IMR-90 (cell line): ENCODE results near the gene ACBD7. TPM values are rescaled to one million over a fixed set of nuclear protein-coding genes. Genes with fewer than 3 reads are reported as not detected.

ENCODE experiments used
- ATAC-seq: fragments of 200-7000 bp; cut with Tn5 transposase; 2 replicates; pipeline ENCODE4 v1.9.1; 2020; ENCODE audit warnings: low read depth, mild to moderate bottlenecking, moderate library complexity
- BruUV-seq: library from RNA; stranded (reverse); fragments of 400-500 nt; replicated peaks from 2 replicates; lab custom pipeline; 2021; lab: Mats Ljungman, UMichigan
- CTCF ChIA-PET: fragments of 300-600 bp; formaldehyde crosslinking; extraction: SDS; loops from one replicate; lab custom pipeline; 2021; ENCODE audit warnings: antibody characterized with exemption; lab: Yijun Ruan, JAX
- POLR2A ChIA-PET: fragments of 300-600 bp; sonication (Branson Sonifier 250); formaldehyde crosslinking; loops from one replicate; lab custom pipeline; 2022; ENCODE audit warnings: antibody characterized with exemption; ENCODE audit not compliant: unreplicated experiment; lab: Charles Lee
- DNase-seq: peaks from one replicate; pipeline ENCODE4 v3.0.0; 2013
- H2AFZ ChIP-seq: replicated peaks from 2 replicates; pipeline ENCODE3; 2013; ENCODE audit warnings: low read length, mild to moderate bottlenecking; ENCODE audit not compliant: poor library complexity
- H2AK5ac ChIP-seq: 2 replicates; pipeline ENCODE4 v1.6.1; 2013; ENCODE audit warnings: low read depth, low read length, inconsistent platforms
- H2AK9ac ChIP-seq: replicated peaks from 2 replicates; pipeline ENCODE3; 2013; ENCODE audit warnings: mild to moderate bottlenecking, low read depth, low read length, moderate library complexity; ENCODE audit not compliant: poor library complexity
- H2BK120ac ChIP-seq: 2 replicates; pipeline ENCODE4 v1.6.1; 2013; ENCODE audit warnings: low read depth, low read length, inconsistent platforms
- H2BK15ac ChIP-seq: 3 replicates; pipeline ENCODE4 v1.6.1; 2013; ENCODE audit warnings: low read depth, low read length, inconsistent platforms
- H2BK20ac ChIP-seq: 2 replicates; pipeline ENCODE4 v1.6.1; 2013; ENCODE audit warnings: low read depth, mild to moderate bottlenecking, inconsistent platforms, low read length, moderate library complexity
- H2BK5ac ChIP-seq: 2 replicates; pipeline ENCODE4 v1.6.1; 2013; ENCODE audit warnings: mild to moderate bottlenecking, low read depth, low read length, inconsistent platforms; ENCODE audit not compliant: poor library complexity, severe bottlenecking
- H3K14ac ChIP-seq: replicated peaks from 2 replicates; pipeline ENCODE4 v1.6.1; 2013; ENCODE audit warnings: low read depth, low read length, inconsistent platforms
- H3K18ac ChIP-seq: 2 replicates; pipeline ENCODE4 v1.6.1; 2013; ENCODE audit warnings: low read depth, low read length, control low read depth
- H3K23ac ChIP-seq: 2 replicates; pipeline ENCODE4 v1.6.1; 2013; ENCODE audit warnings: low read depth, low read length, inconsistent platforms
- H3K27ac ChIP-seq: 2 replicates; pipeline ENCODE4 v1.5.1; 2013; ENCODE audit warnings: mild to moderate bottlenecking, control low read depth, low read length; ENCODE audit not compliant: insufficient read depth
- H3K27me3 ChIP-seq: 2 replicates; pipeline ENCODE4 v1.6.1; 2013; ENCODE audit warnings: low read length; ENCODE audit not compliant: control insufficient read depth, insufficient read depth
- H3K36me3 ChIP-seq: 2 replicates; pipeline ENCODE4 v1.6.1; 2013; ENCODE audit warnings: low read length, mixed read lengths; ENCODE audit not compliant: control insufficient read depth, insufficient read depth
- H3K4ac ChIP-seq: 2 replicates; pipeline ENCODE4 v1.6.1; 2013; ENCODE audit warnings: low read depth, low read length, inconsistent platforms
- H3K4me1 ChIP-seq: 2 replicates; pipeline ENCODE4 v1.6.1; 2013; ENCODE audit warnings: low read length, mixed read lengths; ENCODE audit not compliant: control insufficient read depth, insufficient read depth
- H3K4me2 ChIP-seq: 2 replicates; pipeline ENCODE4 v1.6.1; 2013; ENCODE audit warnings: low read depth, mild to moderate bottlenecking, control low read depth, low read length, moderate library complexity
- H3K4me3 ChIP-seq: 2 replicates; pipeline ENCODE4 v1.5.1; 2013; ENCODE audit warnings: low read depth, mild to moderate bottlenecking, control low read depth, low read length, moderate library complexity; ENCODE audit not compliant: insufficient read depth
- H3K56ac ChIP-seq: 2 replicates; pipeline ENCODE4 v1.6.1; 2013; ENCODE audit warnings: low read length, inconsistent platforms; ENCODE audit not compliant: insufficient read depth; ENCODE audit errors: extremely low read depth
- H3K79me1 ChIP-seq, 2 experiments: 2 replicates each; pipeline ENCODE4 v1.6.1; 2013; ENCODE audit warnings: low read length in 2 of 2, inconsistent platforms in 1 of 2, low read depth in 1 of 2
- H3K9ac ChIP-seq: 2 replicates; pipeline ENCODE4 v1.6.1; 2013; ENCODE audit warnings: low read depth, low read length, control low read depth
- H3K9me1 ChIP-seq: 2 replicates; pipeline ENCODE4 v1.6.1; 2013; ENCODE audit warnings: low read length, inconsistent platforms; ENCODE audit not compliant: insufficient read depth
- H3K9me3 ChIP-seq: 2 replicates; pipeline ENCODE4 v1.6.1; 2013; ENCODE audit warnings: low read length; ENCODE audit not compliant: control insufficient read depth, insufficient read depth
- H4K20me1 ChIP-seq: 2 replicates; pipeline ENCODE4 v1.6.1; 2013; ENCODE audit warnings: low read length, inconsistent platforms; ENCODE audit not compliant: insufficient read depth
- H4K5ac ChIP-seq: 2 replicates; pipeline ENCODE4 v1.6.1; 2013; ENCODE audit warnings: mild to moderate bottlenecking, low read depth, low read length, control low read depth
- H4K8ac ChIP-seq, 2 experiments: 2 replicates each; pipeline ENCODE4 v1.6.1; 2013; ENCODE audit warnings: low read depth in 2 of 2, low read length in 2 of 2, control low read depth in 1 of 2, inconsistent platforms in 1 of 2
- H4K91ac ChIP-seq: 2 replicates; pipeline ENCODE4 v1.6.1; 2013; ENCODE audit warnings: low read depth, low read length, inconsistent platforms; ENCODE audit not compliant: insufficient read depth
- CHD1 ChIP-seq: IDR thresholded peaks from 2 replicates; pipeline ENCODE4 v1.6.1; 2012; ENCODE audit warnings: low read depth, low read length, improper control_type of control experiment
- FOS ChIP-seq: fragments of 150-350 bp; IDR thresholded peaks from 2 replicates; pipeline ENCODE4 v1.6.1; 2016; ENCODE audit warnings: low read depth, low read length
- MXI1 ChIP-seq: IDR thresholded peaks from 2 replicates; pipeline ENCODE4 v1.6.1; 2012; ENCODE audit warnings: low read depth, mild to moderate bottlenecking, low read length, moderate library complexity, borderline replicate concordance
- NFE2L2 ChIP-seq: fragments of 150-350 bp; IDR thresholded peaks from 2 replicates; pipeline ENCODE4 v1.6.1; 2016; ENCODE audit warnings: low read depth, mild to moderate bottlenecking, low read length
- WGBS, 2 experiments: methylation state at CpG; one replicate each; pipeline versions ENCODE4 v1.1.5 to v1.1.7; 2013; ENCODE audit warnings: missing lambda C conversion rate in 2 of 2; ENCODE audit not compliant: insufficient read length in 1 of 2; ENCODE audit errors: extremely low coverage in 2 of 2; 5-methylcytosine and 5-hydroxymethylcytosine counted together
- dilution Hi-C: fragments of 300-500 bp; cut with HindIII; formaldehyde crosslinking; loops from one replicate; pipeline ENCODE4 v1.14.3; 2018; ENCODE audit warnings: low sequenced_read_pairs; ENCODE audit not compliant: unreplicated experiment
- in situ Hi-C: fragments of 300-500 bp; cut with MboI; formaldehyde crosslinking; loops from 3 replicates; pipeline ENCODE4 v1.14.3; 2019; ENCODE audit warnings: low sequenced_read_pairs, inconsistent platforms, mixed read lengths
- intact Hi-C: fragments of 100-400 bp; cut with micrococcal nuclease; formaldehyde crosslinking; loops from 2 replicates; pipeline ENCODE4 v1.10.0; 2022
- polyA plus RNA-seq, 3 experiments: library from polyadenylated mRNA; depleted of rRNA; stranded (reverse); fragments of >200 nt; gene quantifications; 2 replicates each; pipeline ENCODE4 v1.2.3, GENCODE V29; 2012; ENCODE audit warnings: low replicate concordance in 1 of 3
- total RNA-seq: library from RNA; depleted of rRNA; stranded (reverse); fragments of >200 nt; gene quantifications from 2 replicates; pipeline ENCODE4 v1.2.3, GENCODE V29; 2012

ACBD7 gene
- total and polyA plus RNA-seq, 2 of the 4 experiments (the other 2 are of a cell fraction), result 0.29 to 0.54 TPM

- no peak for TF ChIP-seq MXI1
- no peak for TF ChIP-seq NFE2L2
- no peak for TF ChIP-seq CHD1
- no peak for TF ChIP-seq FOS
- Histone ChIP-seq H2BK15ac (no peak overlapping the region), H3K14ac (no peak overlapping the region), H4K20me1 (no peaks in the 10 kb centered on the region), H3K56ac (no peak overlapping the region), H3K23ac (no peak overlapping the region), H4K5ac (no peak overlapping the region), H3K18ac (no peak overlapping the region), H3K79me1 (peaks cover 0 to under 1% of the 10 kb centered on the region in 2 experiments; a peak in 1 of 4 replicates), H2BK5ac (no peak overlapping the region), H3K27ac (no peak overlapping the region), H2AFZ (no peak overlapping the region), H3K4me1 (no peaks in the 10 kb centered on the region), H3K9ac (no peak overlapping the region), H3K9me1 (no peaks in the 10 kb centered on the region), H2BK20ac (no peak overlapping the region), H3K4ac (no peak overlapping the region), H3K36me3 (peaks cover 24% of the 10 kb centered on the region), H4K91ac (no peak overlapping the region), H3K27me3 (no peaks in the 10 kb centered on the region), H4K8ac (no peak overlapping the region), H2AK9ac (no peak overlapping the region), H3K4me3 (no peak overlapping the region), H3K4me2 (no peak overlapping the region), H2AK5ac (no peak overlapping the region), H2BK120ac (no peak overlapping the region), H3K9me3 (no peaks in the 10 kb centered on the region)
- DNase-seq, result no peak
- no peak for ATAC-seq
- in situ Hi-C loops (no loop called here), intact Hi-C loops (no loop called here), dilution Hi-C loops (no loop called here)
- ChIA-PET CTCF (interaction anchor here (1.4 kb wide), 1 partner anchor 13 kb away, joined by 3 read pairs; no protein-coding TSS in a partner anchor), POLR2A (no interaction called here)
- no TSS peak for BruUV-seq
- no CpG with 5 or more reads among the region's 5 CpGs for WGBS, 2 experiments
Observed at GRCh38 chr10:15131330-15131729, 42.8 kb upstream of the ACBD7 start.
